ENCODE results near the gene OR10W1.

Gene OR10W1

GRCh38 chr11:58268142-58268541, at the start of gene OR10W1:
TSS of gene OR10W1 (minus strand) at chr11:58268260. CDS start at chr11:58267858, 402 bp downstream.
- no peak for DNase-seq

- no peak for DNase-seq
Measured at GRCh38 chr11:58316142-58316541, 48.1 kb upstream of the OR10W1 start.

GRCh38 chr11:58301576-58301975, 33.5 kb upstream of the OR10W1 start:
- DNase-seq, result no peak

- DNase-seq, result no peak
Measured at GRCh38 chr11:58292017-58292416, 24.0 kb upstream of the OR10W1 start.

- DNase-seq, result no peak
Measured at GRCh38 chr11:58289266-58289665, 21.2 kb upstream of the OR10W1 start.

- DNase-seq, result no peak
Measured at GRCh38 chr11:58286249-58286648, 18.2 kb upstream of the OR10W1 start.

GRCh38 chr11:58285483-58286040, 17.5 kb upstream of the OR10W1 start:
- DNase-seq, result no peak

GRCh38 chr11:58276151-58276550, 8.1 kb upstream of the OR10W1 start:
- DNase-seq, result no peak

- DNase-seq, result no peak
Measured at GRCh38 chr11:58275002-58275401, 6.9 kb upstream of the OR10W1 start.

- no peak for DNase-seq
Measured at GRCh38 chr11:58259983-58260382, 8.1 kb downstream of the OR10W1 start.

GRCh38 chr11:58254936-58255335, 13.1 kb downstream of the OR10W1 start:
- no peak for DNase-seq

- no peak for DNase-seq
Measured at GRCh38 chr11:58243954-58244353, 24.1 kb downstream of the OR10W1 start.

- no peak for DNase-seq
Measured at GRCh38 chr11:58227956-58228615, 40.0 kb downstream of the OR10W1 start.

GRCh38 chr11:58222721-58223120, 45.3 kb downstream of the OR10W1 start:
- no peak for DNase-seq

Data from NCI-H1105 (cell line).